HCT116 (cell line): ENCODE results near the gene FTCD. TPM values are rescaled to one million over a fixed set of nuclear protein-coding genes. Genes with fewer than 3 reads are reported as not detected.

Experiments used
- ATAC-seq: fragments of 200-7000 bp; cut with Tn5 transposase; 2 replicates; pipeline ENCODE4 v1.9.1; 2020; ENCODE audit warnings: mild to moderate bottlenecking, moderate library complexity
- BruUV-seq: library from RNA; stranded (reverse); fragments of 400-500 nt; replicated peaks from 2 replicates; lab custom pipeline; 2021; lab: Mats Ljungman, UMichigan
- CTCF ChIA-PET: fragments of 300-600 bp; sonication (Branson Sonifier 250); formaldehyde crosslinking; loops from one replicate; lab custom pipeline; 2021; ENCODE audit warnings: antibody characterized with exemption; lab: Charles Lee
- POLR2A ChIA-PET: fragments of 300-600, 350-600 bp; sonication (Branson Sonifier 250); formaldehyde crosslinking; loops from one replicate; lab custom pipeline; 2021; ENCODE audit warnings: antibody characterized with exemption; lab: Charles Lee
- RAD21 ChIA-PET, 2 experiments: fragments of 300-600 bp; sonication (Branson Sonifier 250); formaldehyde crosslinking; loops; one replicate each; lab custom pipeline; 2023; ENCODE audit warnings: low total read pairs in 2 of 2; ENCODE audit not compliant: uncharacterized antibody in 2 of 2, unreplicated experiment in 2 of 2, low non-redundant PET in 1 of 2; lab: Charles Lee
- DNase-seq: peaks from one replicate; pipeline ENCODE4 v3.0.0-alpha.2; 2010; ENCODE audit warnings: low read depth, low spot score
- H2AFZ ChIP-seq: fragments of 200-600 bp; shearing (Covaris generic), sonication (generic); 2 replicates; pipeline ENCODE4 v1.6.1; 2017; ENCODE audit warnings: low read depth, mixed run types, mixed read lengths, antibody characterized with exemption, low read length; ENCODE audit not compliant: poor library complexity, severe bottlenecking
- H3K27ac ChIP-seq: 2 replicates; pipeline ENCODE4 v1.5.1; 2012; ENCODE audit warnings: low read depth, low read length
- H3K27me3 ChIP-seq: fragments of 200-600 bp; sonication (generic); 2 replicates; pipeline ENCODE4 v1.6.1; 2016; ENCODE audit warnings: mixed run types, low read length, mixed read lengths; ENCODE audit not compliant: insufficient read depth
- H3K36me3 ChIP-seq, 2 experiments: fragments of 200-500 bp in 1 of 2; fragments of 200-600 bp in 1 of 2; sonication (Bioruptor generic) in 1 of 2; sonication (generic) in 1 of 2; 2 replicates each; pipeline versions ENCODE4 v1.5.1 to v1.6.1; 2014 to 2016; ENCODE audit warnings: low read length in 2 of 2, inconsistent platforms in 1 of 2, mixed read lengths in 1 of 2, mixed run types in 1 of 2; ENCODE audit not compliant: insufficient read depth in 2 of 2, control insufficient read depth in 1 of 2
- H3K4me1 ChIP-seq, 2 experiments: fragments of 200-600 bp in 1 of 2; sonication (generic) in 1 of 2; 2 replicates each; pipeline versions ENCODE4 v1.5.1 to v1.6.1; 2012 to 2017; ENCODE audit warnings: low read length in 2 of 2, inconsistent platforms in 1 of 2, mild to moderate bottlenecking in 1 of 2, mixed read lengths in 1 of 2, mixed run types in 1 of 2, moderate library complexity in 1 of 2; ENCODE audit not compliant: insufficient read depth in 2 of 2, control insufficient read depth in 1 of 2
- H3K4me2 ChIP-seq: fragments of 200-600 bp; sonication (generic); 2 replicates; pipeline ENCODE4 v1.6.1; 2017; ENCODE audit warnings: mixed run types, low read length, mixed read lengths
- H3K4me3 ChIP-seq, 2 experiments: fragments of 200-600 bp in 1 of 2; sonication (generic) in 1 of 2; replicated peaks in 1 of 2; 2 replicates each; pipeline ENCODE4 v1.5.1; 2011 to 2016; ENCODE audit warnings: low read length in 2 of 2, control low read depth in 1 of 2, low read depth in 1 of 2, mild to moderate bottlenecking in 1 of 2, mixed read lengths in 1 of 2, mixed run types in 1 of 2
- H3K79me2 ChIP-seq: fragments of 200-600 bp; sonication (generic); 2 replicates; pipeline ENCODE4 v1.6.1; 2017; ENCODE audit warnings: mild to moderate bottlenecking, mixed run types, low read length, moderate library complexity, mixed read lengths; ENCODE audit not compliant: insufficient read depth
- H3K9ac ChIP-seq: fragments of 200-600 bp; sonication (generic); 2 replicates; pipeline ENCODE4 v1.6.1; 2016; ENCODE audit warnings: low read length, mixed read lengths
- H3K9me2 ChIP-seq: fragments of 200-600 bp; sonication (generic), shearing (Covaris generic); 2 replicates; pipeline ENCODE4 v1.6.1; 2017; ENCODE audit warnings: mixed run types, mild to moderate bottlenecking, moderate library complexity; ENCODE audit not compliant: insufficient read depth
- H3K9me3 ChIP-seq, 2 experiments: fragments of 200-500 bp in 1 of 2; fragments of 200-600 bp in 1 of 2; sonication (Bioruptor generic) in 1 of 2; sonication (generic) in 1 of 2; 2 replicates each; pipeline ENCODE4 v1.6.1; 2014 to 2017; ENCODE audit warnings: low read length in 2 of 2, mixed read lengths in 2 of 2, inconsistent platforms in 1 of 2, low read depth in 1 of 2, mild to moderate bottlenecking in 1 of 2, mixed run types in 1 of 2, moderate library complexity in 1 of 2; ENCODE audit not compliant: control insufficient read depth in 1 of 2, insufficient read depth in 1 of 2
- H4K20me1 ChIP-seq: fragments of 200-600 bp; sonication (generic), shearing (Covaris generic); 2 replicates; pipeline ENCODE4 v1.6.1; 2017; ENCODE audit warnings: mixed run types, mild to moderate bottlenecking, moderate library complexity; ENCODE audit not compliant: insufficient read depth
- CEBPB ChIP-seq: IDR thresholded peaks from 2 replicates; pipeline ENCODE4 v1.6.1; 2012; ENCODE audit warnings: low read depth
- CTCF ChIP-seq, 3 experiments: fragments of 200-600 bp in 1 of 3; sonication (generic) in 1 of 3; IDR thresholded peaks in 2 of 3; conservative IDR thresholded peaks in 1 of 3; 2 replicates each; pipeline ENCODE4 v1.5.1; 2012 to 2017; ENCODE audit warnings: low read depth in 2 of 3, low read length in 2 of 3, antibody characterized with exemption in 1 of 3, borderline replicate concordance in 1 of 3, control low read depth in 1 of 3, mild to moderate bottlenecking in 1 of 3, mixed read lengths in 1 of 3, mixed run types in 1 of 3, moderate library complexity in 1 of 3; ENCODE audit not compliant: insufficient read depth in 1 of 3
- EGR1 ChIP-seq: IDR thresholded peaks from 2 replicates; pipeline ENCODE4 v1.6.1; 2012; ENCODE audit warnings: low read depth
- FOSL1 ChIP-seq: IDR thresholded peaks from 2 replicates; pipeline ENCODE4 v1.6.1; 2012; ENCODE audit warnings: low read depth
- JUND ChIP-seq: IDR thresholded peaks from 2 replicates; pipeline ENCODE4 v1.6.1; 2012
- YY1 ChIP-seq: IDR thresholded peaks from 2 replicates; pipeline ENCODE4 v1.6.1; 2011; ENCODE audit warnings: low read length, low read depth, moderate library complexity, mild to moderate bottlenecking; ENCODE audit not compliant: insufficient replicate concordance; ENCODE audit errors: extremely low read depth
- ZBTB33 ChIP-seq: IDR thresholded peaks from 2 replicates; pipeline ENCODE4 v1.6.1; 2011; ENCODE audit warnings: mild to moderate bottlenecking, low read length, moderate library complexity; ENCODE audit not compliant: insufficient replicate concordance; ENCODE audit errors: extremely low read depth
- ZNF274 ChIP-seq: fragments of 200-500 bp; sonication (Bioruptor generic); IDR thresholded peaks from 2 replicates; pipeline ENCODE4 v1.6.1; 2014; ENCODE audit warnings: mild to moderate bottlenecking, low read depth, low read length, inconsistent platforms
- intact Hi-C: fragments of 100-400 bp; cut with micrococcal nuclease; formaldehyde crosslinking; loops from 2 replicates; pipeline ENCODE4 v1.10.0; 2022
- total RNA-seq: library from RNA; stranded (reverse); gene quantifications from one replicate; pipeline ENCODE4 v1.2.1, GENCODE V29; 2021; ENCODE audit not compliant: unreplicated experiment
- TF ChIP-seq, protein P1 (sequence below): IDR thresholded peaks from 2 replicates; pipeline ENCODE4 v1.6.1; 2012; ENCODE audit warnings: low read depth

Gene FTCD
- total RNA-seq, 1 experiment from 2014 or later, result 2.5 TPM

DNA sequence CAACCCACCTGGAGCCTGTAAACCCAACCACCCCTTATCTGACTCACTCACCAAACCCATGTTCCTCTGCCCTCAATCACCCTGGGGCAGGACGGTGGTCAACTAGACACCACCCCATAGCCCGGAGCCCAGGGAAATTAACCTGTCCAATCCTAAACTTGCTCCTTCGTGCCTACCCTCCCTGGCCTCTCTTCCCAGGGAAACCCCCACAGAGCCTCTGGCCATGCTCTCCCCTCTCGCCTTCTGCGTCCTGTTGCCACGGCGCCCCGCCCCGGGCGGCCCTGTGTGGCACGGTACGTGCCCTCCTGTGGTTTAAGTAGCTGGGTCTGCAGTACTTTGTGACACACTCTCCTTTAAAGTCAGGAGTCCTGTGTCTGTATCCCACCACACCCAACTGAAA lies 4.0 kb upstream of the FTCD start:
- Histone ChIP-seq H3K9ac (no peak overlapping the region), H3K4me2 (no peak overlapping the region), H3K36me3 (no peaks in the 10 kb centered on the region), H3K9me2 (no peaks in the 10 kb centered on the region), H3K79me2 (no peaks in the 10 kb centered on the region), H3K4me1 (no peaks in the 10 kb centered on the region)
- POLR2A ChIA-PET, result no interaction called here
- intact Hi-C loops, result no loop called here
- TF ChIP-seq ZNF274 (no peak), EGR1 (no peak), CEBPB (no peak), FOSL1 (no peak), ZBTB33 (no peak), JUND (no peak), CTCF (IDR thresholded peaks at IDR 0.05 in 2 of 3, conservative IDR thresholded peaks at IDR 0.05 in 1 of 3; ENCODE audit: borderline replicate concordance in 1 of 3, insufficient read depth in 1 of 3, low read depth in 2 of 3, low read length in 2 of 3) (no peak), YY1 (no peak)
- TF ChIP-seq, protein P1, sequence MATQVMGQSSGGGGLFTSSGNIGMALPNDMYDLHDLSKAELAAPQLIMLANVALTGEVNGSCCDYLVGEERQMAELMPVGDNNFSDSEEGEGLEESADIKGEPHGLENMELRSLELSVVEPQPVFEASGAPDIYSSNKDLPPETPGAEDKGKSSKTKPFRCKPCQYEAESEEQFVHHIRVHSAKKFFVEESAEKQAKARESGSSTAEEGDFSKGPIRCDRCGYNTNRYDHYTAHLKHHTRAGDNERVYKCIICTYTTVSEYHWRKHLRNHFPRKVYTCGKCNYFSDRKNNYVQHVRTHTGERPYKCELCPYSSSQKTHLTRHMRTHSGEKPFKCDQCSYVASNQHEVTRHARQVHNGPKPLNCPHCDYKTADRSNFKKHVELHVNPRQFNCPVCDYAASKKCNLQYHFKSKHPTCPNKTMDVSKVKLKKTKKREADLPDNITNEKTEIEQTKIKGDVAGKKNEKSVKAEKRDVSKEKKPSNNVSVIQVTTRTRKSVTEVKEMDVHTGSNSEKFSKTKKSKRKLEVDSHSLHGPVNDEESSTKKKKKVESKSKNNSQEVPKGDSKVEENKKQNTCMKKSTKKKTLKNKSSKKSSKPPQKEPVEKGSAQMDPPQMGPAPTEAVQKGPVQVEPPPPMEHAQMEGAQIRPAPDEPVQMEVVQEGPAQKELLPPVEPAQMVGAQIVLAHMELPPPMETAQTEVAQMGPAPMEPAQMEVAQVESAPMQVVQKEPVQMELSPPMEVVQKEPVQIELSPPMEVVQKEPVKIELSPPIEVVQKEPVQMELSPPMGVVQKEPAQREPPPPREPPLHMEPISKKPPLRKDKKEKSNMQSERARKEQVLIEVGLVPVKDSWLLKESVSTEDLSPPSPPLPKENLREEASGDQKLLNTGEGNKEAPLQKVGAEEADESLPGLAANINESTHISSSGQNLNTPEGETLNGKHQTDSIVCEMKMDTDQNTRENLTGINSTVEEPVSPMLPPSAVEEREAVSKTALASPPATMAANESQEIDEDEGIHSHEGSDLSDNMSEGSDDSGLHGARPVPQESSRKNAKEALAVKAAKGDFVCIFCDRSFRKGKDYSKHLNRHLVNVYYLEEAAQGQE, result no peak
- TF ChIP-seq, all 23 proteins: peak for 0
- DNase-seq (no peak), ATAC-seq (no peak)
- Histone ChIP-seq H3K27me3 (no peaks in the 10 kb centered on the region), H2AFZ (no peak overlapping the region), H4K20me1 (no peaks in the 10 kb centered on the region), H3K27ac (no peak overlapping the region), H3K4me3 (no peak overlapping the region), H3K9me3 (no peaks in the 10 kb centered on the region)
- CTCF ChIA-PET, result interaction anchor here (1.3 kb wide), 1 partner anchor 16 kb away, joined by 3 read pairs; no protein-coding TSS in a partner anchor
- BruUV-seq, result no TSS peak
- RAD21 ChIA-PET, result no interaction called here
